Cardiac septum (tissue), 1 donor: ENCODE results near the gene KMT2E. TPM values are rescaled to one million over a fixed set of nuclear protein-coding genes. Genes with fewer than 3 reads are reported as not detected.

Source experiments
- DNase-seq: peaks from one replicate; pipeline ENCODE4 v3.0.0-alpha.2; 2020; ENCODE audit warnings: low spot score
- intact Hi-C: fragments of 100-400 bp; cut with DNase I; formaldehyde crosslinking; loops from one replicate; pipeline ENCODE4 v1.14.0; 2022
- total RNA-seq: library from RNA; stranded (reverse); fragmentation: NEBNext Ultra II Directional; extraction: Animal tissue kit (Norgen Biotek cat#: 25700); gene quantifications from one replicate; pipeline ENCODE4 v1.2.1, GENCODE V29; 2021
- donor health status: DM: no; HTN: no; CAD: no.

Gene KMT2E
- total RNA-seq, 1 donor from 2014 or later: 65.7 TPM

GRCh38 chr7:105149827-105150226, 135.8 kb downstream of the KMT2E start:
- no peak for DNase-seq
- intact Hi-C loops: loop anchor here (5.0 kb wide), 1 partner anchor 187 kb away; no protein-coding TSS in a partner anchor

DNA sequence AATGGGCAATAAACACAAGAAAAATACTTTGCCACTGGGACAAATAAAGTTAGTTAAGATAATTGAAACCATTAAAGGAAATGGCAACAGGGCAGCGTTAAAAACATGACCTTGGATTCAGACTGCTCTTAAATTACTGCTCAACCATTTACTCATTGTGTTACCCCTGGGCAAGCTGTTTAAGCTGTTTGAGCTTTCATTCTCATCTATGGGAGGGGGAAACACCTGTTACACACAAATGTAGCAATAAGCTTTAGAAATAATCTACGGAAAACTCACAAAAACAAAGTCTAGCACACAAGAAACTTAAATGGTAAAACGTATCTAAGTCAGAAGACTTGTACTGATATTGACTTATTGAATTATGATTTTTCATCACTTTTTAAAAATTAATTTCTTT, 137.1 kb downstream of the KMT2E start:
- no peak for DNase-seq
- intact Hi-C loops: loop anchor here (5.0 kb wide), 1 partner anchor 186 kb away; no protein-coding TSS in a partner anchor

DNA sequence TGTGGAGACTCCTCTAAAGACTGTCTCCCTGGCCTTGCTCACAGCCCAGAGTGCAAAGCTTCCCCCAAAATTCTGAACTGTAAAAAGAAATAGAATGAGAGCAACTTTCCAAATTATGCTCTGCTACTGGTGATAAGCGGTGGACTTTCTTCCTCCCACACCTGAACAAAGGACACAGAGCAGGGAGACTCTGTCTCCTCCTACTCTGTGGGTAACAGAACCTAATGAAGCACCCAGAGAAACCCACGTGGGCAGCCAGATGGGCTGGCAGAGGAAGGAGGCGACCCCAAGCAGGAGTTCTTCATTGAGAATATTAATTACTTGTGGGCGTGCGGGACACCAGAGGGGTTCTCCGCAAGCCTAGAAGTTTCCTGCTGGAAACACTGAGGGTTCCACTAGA, 139.5 kb downstream of the KMT2E start:
- intact Hi-C loops: loop anchor here (2.0 to 5.0 kb wide), 3 partner anchors 184 to 335 kb away; no protein-coding TSS in a partner anchor

DNA sequence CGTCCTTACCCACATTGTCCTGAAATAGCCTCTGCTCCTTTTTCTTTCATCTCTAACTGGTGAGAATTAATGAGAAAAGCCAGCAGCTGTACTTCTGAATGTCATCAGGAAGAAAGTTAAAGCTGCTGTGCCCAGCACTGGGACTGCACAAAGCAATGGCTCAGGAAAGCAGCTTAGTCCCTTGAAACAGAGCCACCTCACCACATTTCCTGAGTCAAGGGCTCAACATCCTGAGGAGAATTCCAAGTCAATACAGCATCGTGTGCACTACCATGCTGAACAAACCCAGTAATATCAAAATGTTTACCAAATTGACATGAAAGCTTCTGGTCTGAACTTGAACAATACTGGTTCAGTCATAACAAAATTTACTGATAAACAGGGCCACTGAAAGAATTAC, 140.1 kb downstream of the KMT2E start:
- intact Hi-C loops: loop anchor here (5.0 kb wide), 1 partner anchor 183 kb away; no protein-coding TSS in a partner anchor
- no peak for DNase-seq

More for the DNA sequence above, 139.5 kb downstream of the KMT2E start:
- no peak for DNase-seq

DNA sequence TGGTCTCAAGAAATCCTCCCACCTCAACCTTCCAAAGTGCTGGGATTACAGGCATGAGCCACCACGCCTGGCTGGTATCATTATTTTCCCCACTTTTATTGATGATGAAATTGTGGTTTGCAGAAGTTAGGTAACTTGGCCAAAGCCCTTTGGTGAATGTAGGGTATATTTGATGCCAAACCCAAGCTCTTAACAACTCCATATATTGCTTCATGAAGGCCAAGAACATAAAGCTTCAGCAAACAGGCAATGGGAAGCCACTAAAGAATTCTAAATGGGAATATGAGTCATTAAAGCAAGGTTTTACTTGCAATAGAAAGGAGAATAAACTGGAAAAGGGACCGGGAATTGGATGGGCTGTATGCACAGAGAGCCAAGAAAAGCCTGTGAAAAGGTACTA, 142.7 kb downstream of the KMT2E start:
- intact Hi-C loops: no loop called here
- no peak for DNase-seq

DNA sequence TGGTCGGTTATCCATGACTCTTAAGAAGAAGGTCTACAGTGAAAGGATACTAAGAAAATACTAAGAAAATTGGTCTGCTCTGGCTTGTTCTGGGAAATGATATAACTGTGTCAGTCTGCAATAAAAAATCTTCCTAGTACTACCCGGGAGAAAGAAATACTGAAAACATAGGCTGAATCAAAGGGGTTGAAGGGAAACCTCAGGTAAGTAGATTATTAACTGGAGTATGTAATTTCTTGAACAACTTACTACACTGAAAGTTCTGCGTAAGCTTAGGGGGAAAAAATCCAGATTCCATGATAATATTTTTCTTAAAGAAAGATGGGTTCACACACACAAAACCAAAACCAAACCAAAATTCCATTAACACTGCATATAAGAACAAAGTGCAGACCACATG, 143.3 kb downstream of the KMT2E start:
- intact Hi-C loops: no loop called here
- DNase-seq: no peak

GRCh38 chr7:105161366-105161765, 147.4 kb downstream of the KMT2E start:
- intact Hi-C loops: no loop called here

More at GRCh38 chr7:105161366-105161765, 147.4 kb downstream of the KMT2E start:
- no peak for DNase-seq
